Measurements from ENCODE around the gene ATP13A3.

ATP13A3 gene

DNA sequence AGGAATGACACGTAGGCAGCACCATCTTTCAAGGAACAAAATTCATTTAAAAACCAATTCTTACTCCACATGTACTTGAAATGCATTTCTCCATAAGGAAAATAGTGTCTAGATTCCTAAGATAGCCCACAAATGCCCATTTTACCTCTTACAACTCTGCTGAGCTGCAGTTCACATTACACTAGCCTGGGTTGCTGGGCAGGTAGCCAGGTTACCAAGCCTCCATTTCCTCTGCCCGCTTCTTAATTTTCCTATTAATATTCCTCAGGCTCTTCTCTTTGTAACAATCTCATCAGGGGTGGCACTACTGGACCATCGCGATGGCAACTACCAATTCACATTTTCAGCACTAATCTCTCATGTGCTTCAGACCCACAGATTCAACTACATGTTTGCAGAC lies 10.8 kb downstream of the ATP13A3 start:
- TF ChIP-seq, protein P1, sequence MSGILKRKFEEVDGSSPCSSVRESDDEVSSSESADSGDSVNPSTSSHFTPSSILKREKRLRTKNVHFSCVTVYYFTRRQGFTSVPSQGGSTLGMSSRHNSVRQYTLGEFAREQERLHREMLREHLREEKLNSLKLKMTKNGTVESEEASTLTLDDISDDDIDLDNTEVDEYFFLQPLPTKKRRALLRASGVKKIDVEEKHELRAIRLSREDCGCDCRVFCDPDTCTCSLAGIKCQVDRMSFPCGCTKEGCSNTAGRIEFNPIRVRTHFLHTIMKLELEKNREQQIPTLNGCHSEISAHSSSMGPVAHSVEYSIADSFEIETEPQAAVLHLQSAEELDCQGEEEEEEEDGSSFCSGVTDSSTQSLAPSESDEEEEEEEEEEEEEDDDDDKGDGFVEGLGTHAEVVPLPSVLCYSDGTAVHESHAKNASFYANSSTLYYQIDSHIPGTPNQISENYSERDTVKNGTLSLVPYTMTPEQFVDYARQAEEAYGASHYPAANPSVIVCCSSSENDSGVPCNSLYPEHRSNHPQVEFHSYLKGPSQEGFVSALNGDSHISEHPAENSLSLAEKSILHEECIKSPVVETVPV (CRISPR knock-in tag; IDR thresholded peaks at IDR 0.05), result no peak
- TF ChIP-seq SNAI2 (CRISPR knock-in tag; IDR thresholded peaks at IDR 0.05), result no peak
- TF ChIP-seq CREB5 (CRISPR knock-in tag; IDR thresholded peaks at IDR 0.05; ENCODE audit: low read depth), result no peak
- TF ChIP-seq CSDC2 (CRISPR knock-in tag; IDR thresholded peaks at IDR 0.05), result no peak
- TF ChIP-seq PATZ1 (CRISPR knock-in tag; IDR thresholded peaks at IDR 0.05; ENCODE audit: borderline replicate concordance), result no peak
- TF ChIP-seq POU6F1 (CRISPR knock-in tag; IDR thresholded peaks at IDR 0.05; ENCODE audit: borderline replicate concordance, low read depth), result no peak
- TF ChIP-seq ARNTL (CRISPR knock-in tag; IDR thresholded peaks at IDR 0.05; ENCODE audit: borderline replicate concordance, low read depth), result no peak
- peak; percentile 59 for ATAC-seq

GRCh38 chr3:194475138-194475932 lies 11.5 kb downstream of the ATP13A3 start:
- ATAC-seq, result no peak
- no peak for TF ChIP-seq ZFP3 (CRISPR knock-in tag; IDR thresholded peaks at IDR 0.05)
- TF ChIP-seq ZC3H10 (CRISPR knock-in tag; IDR thresholded peaks at IDR 0.05), result no peak
- TF ChIP-seq, protein P2, sequence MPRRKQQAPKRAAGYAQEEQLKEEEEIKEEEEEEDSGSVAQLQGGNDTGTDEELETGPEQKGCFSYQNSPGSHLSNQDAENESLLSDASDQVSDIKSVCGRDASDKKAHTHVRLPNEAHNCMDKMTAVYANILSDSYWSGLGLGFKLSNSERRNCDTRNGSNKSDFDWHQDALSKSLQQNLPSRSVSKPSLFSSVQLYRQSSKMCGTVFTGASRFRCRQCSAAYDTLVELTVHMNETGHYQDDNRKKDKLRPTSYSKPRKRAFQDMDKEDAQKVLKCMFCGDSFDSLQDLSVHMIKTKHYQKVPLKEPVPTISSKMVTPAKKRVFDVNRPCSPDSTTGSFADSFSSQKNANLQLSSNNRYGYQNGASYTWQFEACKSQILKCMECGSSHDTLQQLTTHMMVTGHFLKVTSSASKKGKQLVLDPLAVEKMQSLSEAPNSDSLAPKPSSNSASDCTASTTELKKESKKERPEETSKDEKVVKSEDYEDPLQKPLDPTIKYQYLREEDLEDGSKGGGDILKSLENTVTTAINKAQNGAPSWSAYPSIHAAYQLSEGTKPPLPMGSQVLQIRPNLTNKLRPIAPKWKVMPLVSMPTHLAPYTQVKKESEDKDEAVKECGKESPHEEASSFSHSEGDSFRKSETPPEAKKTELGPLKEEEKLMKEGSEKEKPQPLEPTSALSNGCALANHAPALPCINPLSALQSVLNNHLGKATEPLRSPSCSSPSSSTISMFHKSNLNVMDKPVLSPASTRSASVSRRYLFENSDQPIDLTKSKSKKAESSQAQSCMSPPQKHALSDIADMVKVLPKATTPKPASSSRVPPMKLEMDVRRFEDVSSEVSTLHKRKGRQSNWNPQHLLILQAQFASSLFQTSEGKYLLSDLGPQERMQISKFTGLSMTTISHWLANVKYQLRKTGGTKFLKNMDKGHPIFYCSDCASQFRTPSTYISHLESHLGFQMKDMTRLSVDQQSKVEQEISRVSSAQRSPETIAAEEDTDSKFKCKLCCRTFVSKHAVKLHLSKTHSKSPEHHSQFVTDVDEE (CRISPR knock-in tag; IDR thresholded peaks at IDR 0.05), result no peak
- no peak for TF ChIP-seq ISL1 (CRISPR knock-in tag; IDR thresholded peaks at IDR 0.05)
- no peak for TF ChIP-seq SNAI2 (CRISPR knock-in tag; IDR thresholded peaks at IDR 0.05)
- no peak for TF ChIP-seq PATZ1 (CRISPR knock-in tag; IDR thresholded peaks at IDR 0.05; ENCODE audit: borderline replicate concordance)
- no peak for TF ChIP-seq CREB5 (CRISPR knock-in tag; IDR thresholded peaks at IDR 0.05; ENCODE audit: low read depth)
- TF ChIP-seq GLIS3 (CRISPR knock-in tag; IDR thresholded peaks at IDR 0.05), result no peak
- TF ChIP-seq ZNF70 (CRISPR knock-in tag; IDR thresholded peaks at IDR 0.05), result no peak
- TF ChIP-seq BACH2 (CRISPR knock-in tag; IDR thresholded peaks at IDR 0.05; ENCODE audit: borderline replicate concordance), result no peak
- no peak for TF ChIP-seq ZNF565 (CRISPR knock-in tag; conservative IDR thresholded peaks at IDR 0.05; ENCODE audit: low read depth)
- no peak for TF ChIP-seq TCF4 (CRISPR knock-in tag; IDR thresholded peaks at IDR 0.05; ENCODE audit: borderline replicate concordance)
- TF ChIP-seq CSDC2 (CRISPR knock-in tag; IDR thresholded peaks at IDR 0.05), result no peak
- TF ChIP-seq POU6F1 (CRISPR knock-in tag; IDR thresholded peaks at IDR 0.05; ENCODE audit: borderline replicate concordance, low read depth), result no peak
